Stomach (tissue), 4 donors: ENCODE data around the gene LILRB4.

Experiments used
- CTCF ChIP-seq, 7 experiments: fragments of 450-650 bp in 4 of 7; fragments of 200-600 bp in 3 of 7; sonication (generic) in 3 of 7; IDR thresholded peaks; one replicate each; pipeline ENCODE4 v1.5.1; 2016 to 2019; ENCODE audit warnings: antibody characterized with exemption in 7 of 7, control low read depth in 2 of 7, mild to moderate bottlenecking in 1 of 7
- EP300 ChIP-seq: sonication (generic); formaldehyde crosslinking; IDR thresholded peaks from one replicate; pipeline ENCODE4 v1.6.1; 2017; ENCODE audit warnings: antibody characterized with exemption
- POLR2A ChIP-seq, 4 donors: fragments of 450-650 bp; IDR thresholded peaks; one replicate each; pipeline ENCODE4 v1.6.1; 2016; ENCODE audit warnings: antibody characterized with exemption in 4 of 4, control low read depth in 2 of 4, mild to moderate bottlenecking in 1 of 4, moderate library complexity in 1 of 4
- POLR2AphosphoS5 ChIP-seq, 3 donors: sonication (generic); formaldehyde crosslinking; IDR thresholded peaks; one replicate each; pipeline ENCODE4 v1.6.1; 2016; ENCODE audit warnings: antibody characterized with exemption in 3 of 3

- TF ChIP-seq CTCF (IDR thresholded peaks at IDR 0.05) (no peak), POLR2A (IDR thresholded peaks at IDR 0.05) (no peak), POLR2AphosphoS5 (IDR thresholded peaks at IDR 0.05) (no peak), EP300 (no peak)
These were observed 12.6 kb upstream of the LILRB4 start for GRCh38 chr19:54650108-54650655.
